Activated CD8-positive, alpha-beta T cell treated with anti-CD3 and anti-CD28 coated beads for 36 hours (primary cell): ENCODE data around the gene WNT3. TPM values are rescaled to one million over a fixed set of nuclear protein-coding genes. Genes with fewer than 3 reads are reported as not detected.

Source experiments
- ATAC-seq: fragments of 200-7000 bp; cut with Tn5 transposase; one replicate; pipeline ENCODE4 v1.10.0; 2021; ENCODE audit warnings: mild to moderate bottlenecking, moderate library complexity
- CTCF ChIA-PET: fragments of 350-600 bp; sonication (Branson Sonifier 250); formaldehyde crosslinking; loops from one replicate; lab custom pipeline; 2021; ENCODE audit warnings: antibody characterized with exemption; lab: Charles Lee
- POLR2A ChIA-PET: fragments of 350-600 bp; sonication (Branson Sonifier 250); formaldehyde crosslinking; loops from one replicate; lab custom pipeline; 2021; ENCODE audit warnings: antibody characterized with exemption; lab: Charles Lee
- DNase-seq: peaks from one replicate; pipeline ENCODE4 v3.0.0-alpha.2; 2020
- H3K27ac Mint-ChIP-seq: one replicate; pipeline ENCODE4 v1.8.0; 2021; ENCODE audit warnings: mild to moderate bottlenecking, mixed read lengths
- H3K27me3 Mint-ChIP-seq: one replicate; pipeline ENCODE4 v1.8.0; 2021; ENCODE audit warnings: mixed read lengths
- H3K36me3 Mint-ChIP-seq: one replicate; pipeline ENCODE4 v1.8.0; 2021; ENCODE audit warnings: low read depth, mixed read lengths
- H3K4me1 Mint-ChIP-seq: one replicate; pipeline ENCODE4 v1.8.0; 2021; ENCODE audit warnings: low read depth, mixed read lengths
- H3K4me3 Mint-ChIP-seq: one replicate; pipeline ENCODE4 v1.8.0; 2021; ENCODE audit warnings: mild to moderate bottlenecking, moderate library complexity, mixed read lengths
- H3K9me3 Mint-ChIP-seq: one replicate; pipeline ENCODE4 v1.8.0; 2021; ENCODE audit warnings: mixed read lengths
- CTCF ChIP-seq: fragments of 200-600 bp; IDR thresholded peaks from one replicate; pipeline ENCODE4 v1.8.0; 2022; ENCODE audit warnings: antibody characterized with exemption, mild to moderate bottlenecking
- intact Hi-C: fragments of 100-400 bp; cut with micrococcal nuclease; formaldehyde crosslinking; loops from one replicate; pipeline ENCODE4 v1.10.0; 2022
- total RNA-seq, 2 experiments: library from RNA; stranded (reverse); gene quantifications; one replicate each; pipeline ENCODE4 v1.2.3, GENCODE V29; 2021

Gene WNT3
- total RNA-seq, 2 experiments from 2014 or later = 0.09 TPM; not detected in 1

- intact Hi-C loops = no loop called here
- Mint-ChIP-seq H3K27me3 (no peaks in the 10 kb centered on the region), H3K27ac (no peak overlapping the region), H3K4me1 (no peaks in the 10 kb centered on the region), H3K36me3 (peaks cover 3% of the 10 kb centered on the region), H3K9me3 (no peaks in the 10 kb centered on the region), H3K4me3 (no peak overlapping the region)
- ChIA-PET CTCF (interaction anchor here (1.5 kb wide), 1 partner anchor 17 kb away, joined by 3 read pairs; no protein-coding TSS in a partner anchor), POLR2A (no interaction called here)
- TF ChIP-seq CTCF = no peak
- DNase-seq (no peak), ATAC-seq (no peak)
Observed at GRCh38 chr17:46719891-46720290, 98.6 kb downstream of the WNT3 start.

- Mint-ChIP-seq H3K27me3 (no peaks in the 10 kb centered on the region), H3K27ac (no peak overlapping the region), H3K4me1 (no peaks in the 10 kb centered on the region), H3K4me3 (no peak overlapping the region), H3K9me3 (no peaks in the 10 kb centered on the region), H3K36me3 (peaks cover 5% of the 10 kb centered on the region)
- no peak for DNase-seq
- ChIA-PET POLR2A (no interaction called here), CTCF (no interaction called here)
- ATAC-seq = no peak
- intact Hi-C loops = no loop called here
- TF ChIP-seq CTCF = no peak
Observed at GRCh38 chr17:46717999-46718398, 100.5 kb downstream of the WNT3 start.

Other genes starting within 250 kb of the WNT3 start
- 10 to 100 TPM; 25.0 to 26.1 TPM for gene ARL17A, start 239.0 kb downstream of the WNT3 start, total RNA-seq
- gene NSF, start 228.0 kb downstream of the WNT3 start, total RNA-seq = 10 to 100 TPM; 41.4 to 46.2 TPM
- gene WNT9B, start 32.9 kb upstream of the WNT3 start, total RNA-seq = not detected
- gene GOSR2, start 104.5 kb upstream of the WNT3 start, total RNA-seq = 10 to 100 TPM; 44.8 to 50.0 TPM
- not detected for gene RPRML, start 160.6 kb upstream of the WNT3 start, total RNA-seq